H9 (cell line): ENCODE data around the gene ATP13A3. TPM values are rescaled to one million over a fixed set of nuclear protein-coding genes. Genes with fewer than 3 reads are reported as not detected.

Source experiments
- DNase-seq: peaks from one replicate; pipeline ENCODE4 v3.0.0-alpha.2; 2017
- H2AFZ ChIP-seq: one replicate; pipeline ENCODE4 v1.6.1; 2013; ENCODE audit warnings: mild to moderate bottlenecking, low read length, control low read depth, moderate library complexity
- H2AK5ac ChIP-seq: 2 replicates; pipeline ENCODE4 v1.6.1; 2013; ENCODE audit warnings: low read length, control low read depth, mixed read lengths; ENCODE audit not compliant: insufficient read length
- H2BK120ac ChIP-seq: one replicate; pipeline ENCODE4 v1.6.1; 2013; ENCODE audit warnings: low read depth, mild to moderate bottlenecking, low read length, control low read depth, inconsistent platforms; ENCODE audit not compliant: poor library complexity, severe bottlenecking
- H2BK12ac ChIP-seq: 2 replicates; pipeline ENCODE4 v1.6.1; 2013; ENCODE audit warnings: low read length, control low read depth, mixed read lengths, low read depth; ENCODE audit not compliant: insufficient read length
- H2BK15ac ChIP-seq: 2 replicates; pipeline ENCODE4 v1.6.1; 2013; ENCODE audit warnings: low read depth, low read length, control low read depth
- H2BK20ac ChIP-seq: one replicate; pipeline ENCODE4 v1.6.1; 2013; ENCODE audit warnings: low read depth, mild to moderate bottlenecking, low read length, control low read depth, inconsistent platforms; ENCODE audit not compliant: poor library complexity, severe bottlenecking
- H2BK5ac ChIP-seq: 2 replicates; pipeline ENCODE4 v1.6.1; 2013; ENCODE audit warnings: low read length, control low read depth, mixed read lengths; ENCODE audit not compliant: insufficient read length
- H3K14ac ChIP-seq: 2 replicates; pipeline ENCODE4 v1.6.1; 2013; ENCODE audit warnings: low read length, control low read depth; ENCODE audit not compliant: insufficient read depth
- H3K18ac ChIP-seq: 2 replicates; pipeline ENCODE4 v1.6.1; 2013; ENCODE audit warnings: low read depth, mild to moderate bottlenecking, mixed read lengths, low read length, control low read depth; ENCODE audit not compliant: insufficient read length
- H3K23ac ChIP-seq: 2 replicates; pipeline ENCODE4 v1.6.1; 2013; ENCODE audit warnings: low read length, control low read depth, mixed read lengths, low read depth; ENCODE audit not compliant: insufficient read length
- H3K23me2 ChIP-seq: 2 replicates; pipeline ENCODE4 v1.6.1; 2013; ENCODE audit warnings: low read depth, mild to moderate bottlenecking, mixed read lengths, low read length, control low read depth; ENCODE audit not compliant: insufficient read length, poor library complexity, severe bottlenecking
- H3K27ac ChIP-seq: 2 replicates; pipeline ENCODE4 v1.5.1; 2013; ENCODE audit warnings: low read length, control low read depth, mixed read lengths, low read depth; ENCODE audit not compliant: insufficient read length
- H3K27me3 ChIP-seq: 2 replicates; pipeline ENCODE4 v1.6.1; 2013; ENCODE audit warnings: low read length, control low read depth, inconsistent platforms; ENCODE audit not compliant: insufficient read depth
- H3K4ac ChIP-seq: 2 replicates; pipeline ENCODE4 v1.6.1; 2013; ENCODE audit warnings: low read depth, mild to moderate bottlenecking, control low read depth, inconsistent platforms, low read length, moderate library complexity
- H3K4me1 ChIP-seq: 2 replicates; pipeline ENCODE4 v1.6.1; 2013; ENCODE audit warnings: low read length, control low read depth, inconsistent platforms; ENCODE audit not compliant: insufficient read depth
- H3K4me2 ChIP-seq: 2 replicates; pipeline ENCODE4 v1.6.1; 2013; ENCODE audit warnings: low read length, control low read depth, mixed read lengths; ENCODE audit not compliant: insufficient read length, insufficient read depth
- H3K56ac ChIP-seq: 2 replicates; pipeline ENCODE4 v1.6.1; 2013; ENCODE audit warnings: low read depth, mild to moderate bottlenecking, mixed read lengths, low read length, control low read depth; ENCODE audit not compliant: insufficient read length
- H3K79me1 ChIP-seq: 2 replicates; pipeline ENCODE4 v1.6.1; 2013; ENCODE audit warnings: low read depth, mild to moderate bottlenecking, moderate library complexity, low read length, control low read depth, inconsistent platforms; ENCODE audit not compliant: insufficient read depth, poor library complexity, severe bottlenecking
- H3K79me2 ChIP-seq: 2 replicates; pipeline ENCODE4 v1.6.1; 2013; ENCODE audit warnings: low read length, control low read depth, inconsistent platforms; ENCODE audit not compliant: insufficient read depth
- H3K9ac ChIP-seq: 2 replicates; pipeline ENCODE4 v1.6.1; 2013; ENCODE audit warnings: low read length, control low read depth, mixed read lengths; ENCODE audit not compliant: insufficient read length; ENCODE audit errors: extremely low read depth
- H3K9me3 ChIP-seq: one replicate; pipeline ENCODE4 v1.6.1; 2013; ENCODE audit warnings: low read depth, low read length, inconsistent platforms; ENCODE audit not compliant: control insufficient read depth
- H3T11ph ChIP-seq: one replicate; pipeline ENCODE4 v1.6.1; 2013; ENCODE audit warnings: mild to moderate bottlenecking, low read length, control low read depth, inconsistent platforms
- H4K20me1 ChIP-seq: one replicate; pipeline ENCODE4 v1.6.1; 2013; ENCODE audit not compliant: control insufficient read depth, insufficient read length, insufficient read depth
- H4K5ac ChIP-seq: 2 replicates; pipeline ENCODE4 v1.6.1; 2013; ENCODE audit warnings: low read depth, mild to moderate bottlenecking, mixed read lengths, low read length, control low read depth; ENCODE audit not compliant: insufficient read length
- H4K8ac ChIP-seq: replicated peaks from 2 replicates; pipeline ENCODE4 v1.6.1; 2013; ENCODE audit warnings: low read length, control low read depth, mixed read lengths, low read depth; ENCODE audit not compliant: insufficient read length
- H4K91ac ChIP-seq: 2 replicates; pipeline ENCODE4 v1.6.1; 2013; ENCODE audit warnings: low read depth, mild to moderate bottlenecking, moderate library complexity, mixed read lengths, low read length, control low read depth; ENCODE audit not compliant: insufficient read length
- H3K27ac Mint-ChIP-seq, 3 experiments: 2 replicates in 2 of 3; 3 replicates in 1 of 3; pipeline ENCODE4 v1.8.0; 2020 to 2021; ENCODE audit warnings: mixed read lengths in 3 of 3, mild to moderate bottlenecking in 1 of 3, moderate library complexity in 1 of 3
- H3K27me3 Mint-ChIP-seq: 2 replicates; pipeline ENCODE4 v1.8.0; 2021; ENCODE audit warnings: low read depth, mild to moderate bottlenecking, moderate library complexity, mixed read lengths
- H3K36me3 Mint-ChIP-seq, 3 experiments: 2 replicates in 2 of 3; 3 replicates in 1 of 3; pipeline ENCODE4 v1.8.0; 2020 to 2021; ENCODE audit warnings: low read depth in 3 of 3, mixed read lengths in 3 of 3; ENCODE audit not compliant: insufficient read depth in 1 of 3
- H3K4me1 Mint-ChIP-seq, 2 experiments: 2 replicates each; pipeline ENCODE4 v1.8.0; 2020; ENCODE audit warnings: mixed read lengths in 2 of 2
- H3K4me3 Mint-ChIP-seq, 2 experiments: 2 replicates in 1 of 2; 3 replicates in 1 of 2; pipeline ENCODE4 v1.8.0; 2020 to 2021; ENCODE audit warnings: mild to moderate bottlenecking in 2 of 2, mixed read lengths in 2 of 2, moderate library complexity in 1 of 2
- H3K9me3 Mint-ChIP-seq, 2 experiments: 2 replicates in 1 of 2; 3 replicates in 1 of 2; pipeline ENCODE4 v1.8.0; 2020; ENCODE audit warnings: mild to moderate bottlenecking in 2 of 2, mixed read lengths in 2 of 2, moderate library complexity in 1 of 2
- total RNA-seq: library from RNA; stranded (reverse); gene quantifications from 2 replicates; pipeline ENCODE4 v1.2.1, GENCODE V29; 2021
- TF ChIP-seq, protein P1 (sequence below): fragments of 200-600 bp; sonication (generic); conservative IDR thresholded peaks from 3 replicates; pipeline ENCODE4 v1.8.0; 2021; ENCODE audit warnings: antibody characterized with exemption, mild to moderate bottlenecking

The ATP13A3 gene
- total RNA-seq, 1 experiment from 2014 or later, result 78.5 TPM

DNA sequence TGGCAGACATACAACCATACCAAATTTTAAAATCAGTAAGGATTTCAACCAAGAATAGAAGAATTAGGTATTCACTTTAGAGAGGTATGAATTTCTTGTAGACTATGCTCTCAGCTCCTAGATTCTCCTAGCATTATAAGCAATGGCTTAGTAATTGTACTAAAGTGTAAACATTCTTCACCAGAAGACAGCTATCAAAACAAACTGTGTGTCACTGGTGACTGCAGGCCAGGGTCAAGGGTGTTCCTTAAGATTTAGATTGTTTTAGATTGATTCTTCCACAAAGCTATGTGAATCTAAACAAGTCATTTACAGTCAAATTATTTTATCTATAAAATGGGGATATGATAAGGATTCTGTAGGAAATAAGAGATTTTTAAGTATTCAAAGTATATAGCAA, 64.6 kb downstream of the ATP13A3 start:
- TF ChIP-seq, protein P1, sequence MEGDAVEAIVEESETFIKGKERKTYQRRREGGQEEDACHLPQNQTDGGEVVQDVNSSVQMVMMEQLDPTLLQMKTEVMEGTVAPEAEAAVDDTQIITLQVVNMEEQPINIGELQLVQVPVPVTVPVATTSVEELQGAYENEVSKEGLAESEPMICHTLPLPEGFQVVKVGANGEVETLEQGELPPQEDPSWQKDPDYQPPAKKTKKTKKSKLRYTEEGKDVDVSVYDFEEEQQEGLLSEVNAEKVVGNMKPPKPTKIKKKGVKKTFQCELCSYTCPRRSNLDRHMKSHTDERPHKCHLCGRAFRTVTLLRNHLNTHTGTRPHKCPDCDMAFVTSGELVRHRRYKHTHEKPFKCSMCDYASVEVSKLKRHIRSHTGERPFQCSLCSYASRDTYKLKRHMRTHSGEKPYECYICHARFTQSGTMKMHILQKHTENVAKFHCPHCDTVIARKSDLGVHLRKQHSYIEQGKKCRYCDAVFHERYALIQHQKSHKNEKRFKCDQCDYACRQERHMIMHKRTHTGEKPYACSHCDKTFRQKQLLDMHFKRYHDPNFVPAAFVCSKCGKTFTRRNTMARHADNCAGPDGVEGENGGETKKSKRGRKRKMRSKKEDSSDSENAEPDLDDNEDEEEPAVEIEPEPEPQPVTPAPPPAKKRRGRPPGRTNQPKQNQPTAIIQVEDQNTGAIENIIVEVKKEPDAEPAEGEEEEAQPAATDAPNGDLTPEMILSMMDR, result no peak
- H3K18ac ChIP-seq, result no peak overlapping the region
- H3K36me3 Mint-ChIP-seq, result peaks cover 10 to 49% (median 38%) of the 10 kb centered on the region in 3 experiments; a peak in 6 of 7 replicates

More for the DNA sequence above, 64.6 kb downstream of the ATP13A3 start:
- H3K4me1 ChIP-seq, result no peaks in the 10 kb centered on the region
- no peak overlapping the region for H4K8ac ChIP-seq
- no peak overlapping the region for H3K4ac ChIP-seq
- no peak overlapping the region for H4K5ac ChIP-seq
- no peak overlapping the region for H2BK120ac ChIP-seq
- no peak overlapping the region for H2AK5ac ChIP-seq
- H3K27ac Mint-ChIP-seq, result no peak overlapping the region
- no peak overlapping the region for H3K23ac ChIP-seq
- no peak overlapping the region for H3K14ac ChIP-seq
- no peak overlapping the region for H3K27ac ChIP-seq
- no peak overlapping the region for H3T11ph ChIP-seq
- H3K4me1 Mint-ChIP-seq, result no peaks in the 10 kb centered on the region
- H2AFZ ChIP-seq, result no peak overlapping the region
- no peak overlapping the region for H2BK12ac ChIP-seq
- no peak overlapping the region for H4K91ac ChIP-seq
- H3K9ac ChIP-seq, result no peak overlapping the region
- H3K56ac ChIP-seq, result no peak overlapping the region
- H3K4me2 ChIP-seq, result no peak overlapping the region
- H3K9me3 Mint-ChIP-seq, result no peaks in the 10 kb centered on the region
- no peak overlapping the region for H2BK5ac ChIP-seq
- H3K79me1 ChIP-seq, result no peaks in the 10 kb centered on the region
- H4K20me1 ChIP-seq, result no peaks in the 10 kb centered on the region
- H3K9me3 ChIP-seq, result no peaks in the 10 kb centered on the region
- H3K23me2 ChIP-seq, result no peaks in the 10 kb centered on the region
- no peaks in the 10 kb centered on the region for H3K27me3 ChIP-seq
- no peak overlapping the region for H2BK20ac ChIP-seq
- no peak overlapping the region for H3K4me3 Mint-ChIP-seq
- H2BK15ac ChIP-seq, result no peak overlapping the region
- no peaks in the 10 kb centered on the region for H3K27me3 Mint-ChIP-seq
- H3K79me2 ChIP-seq, result no peaks in the 10 kb centered on the region
- DNase-seq, result no peak
